OCI-LY7 (cell line): ENCODE measurements around the gene HCFC1.

ENCODE experiments used
- CTCF ChIP-seq: fragments of 200-600 bp; sonication (generic); conservative IDR thresholded peaks from 2 replicates; pipeline ENCODE4 v1.5.1; 2014; ENCODE audit warnings: mild to moderate bottlenecking, antibody characterized with exemption, low read length, moderate library complexity, mixed read lengths
- EZH2phosphoT487 ChIP-seq: fragments of 200-600 bp; sonication (generic); IDR thresholded peaks from 2 replicates; pipeline ENCODE4 v1.6.1; 2018; ENCODE audit warnings: low read depth, borderline replicate concordance, mild to moderate bottlenecking, mixed run types, antibody characterized with exemption, low read length, moderate library complexity, mixed read lengths

- TF ChIP-seq CTCF: no peak
- TF ChIP-seq EZH2phosphoT487: no peak
Measured at GRCh38 chrX:153968255-153968654, 3.4 kb downstream of the HCFC1 start.
